HG03103 (cell line): ENCODE results near the gene TTLL5.
A peak's percentile ranks its signal among the peaks of the same experiment; 100 is the strongest.

ENCODE experiments used
- ATAC-seq: cut with Tn5 transposase; IDR thresholded peaks from one replicate; pipeline ENCODE4 v1.9.1; 2021; ENCODE audit warnings: low read depth; ENCODE audit not compliant: unreplicated experiment

Gene TTLL5

GRCh38 chr14:75660630-75661498 lies at the start of gene TTLL5, which contains the start of gene ERG28:
Gene TTLL5, plus strand, starts transcription at chr14:75661246. Its CDS starts 1,904 bp downstream, at chr14:75663150.
Gene ERG28, minus strand, starts transcription at chr14:75660876. Its CDS starts 3,374 bp downstream, at chr14:75657502.
- peak; percentile 94 for ATAC-seq

GRCh38 chr14:75612157-75612556 lies 48.9 kb upstream of the TTLL5 start:
- ATAC-seq: no peak

GRCh38 chr14:75614179-75614578 lies 46.9 kb upstream of the TTLL5 start:
- no peak for ATAC-seq

DNA sequence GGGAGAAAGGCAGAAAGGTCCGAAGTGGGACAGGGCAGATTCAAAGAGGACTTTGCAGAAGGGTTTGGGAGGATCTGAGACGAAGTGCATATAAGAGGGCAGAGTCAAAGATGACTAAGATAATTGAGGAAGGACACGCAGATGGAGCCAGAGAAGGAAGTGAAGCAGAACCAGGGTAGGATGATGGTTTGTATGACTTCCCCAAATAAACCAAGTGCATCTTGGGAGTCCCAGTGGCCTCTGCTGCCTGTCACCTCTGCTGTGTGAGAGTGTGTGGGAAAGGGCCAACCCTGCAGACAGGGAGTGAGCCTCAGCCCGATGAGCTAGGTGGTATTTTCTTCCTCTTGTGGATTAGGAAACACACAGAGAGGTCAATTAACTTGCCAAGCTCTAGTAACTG lies 45.8 kb upstream of the TTLL5 start:
- no peak for ATAC-seq

DNA sequence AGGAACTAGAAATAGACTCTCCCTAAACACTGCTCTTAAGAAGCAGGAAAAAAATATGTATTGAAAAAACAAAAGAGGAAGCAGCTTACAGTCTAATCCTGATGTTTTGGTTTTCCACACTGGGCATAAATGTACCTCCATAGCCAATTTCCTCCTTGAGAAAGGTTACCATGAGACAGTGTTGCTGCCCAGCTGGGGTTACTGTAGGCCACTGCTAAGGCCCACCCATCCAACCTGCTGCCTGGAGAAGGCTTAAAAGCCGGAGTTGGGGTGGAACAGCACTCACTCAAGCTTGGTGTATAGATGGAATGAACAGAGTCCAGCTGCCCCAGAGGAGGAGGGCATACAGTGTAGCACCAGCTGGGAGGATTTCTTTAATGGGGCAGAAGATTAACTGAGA lies 41.5 kb upstream of the TTLL5 start:
- ATAC-seq: no peak

- no peak for ATAC-seq
Measured at GRCh38 chr14:75625034-75625433, 36.0 kb upstream of the TTLL5 start.

DNA sequence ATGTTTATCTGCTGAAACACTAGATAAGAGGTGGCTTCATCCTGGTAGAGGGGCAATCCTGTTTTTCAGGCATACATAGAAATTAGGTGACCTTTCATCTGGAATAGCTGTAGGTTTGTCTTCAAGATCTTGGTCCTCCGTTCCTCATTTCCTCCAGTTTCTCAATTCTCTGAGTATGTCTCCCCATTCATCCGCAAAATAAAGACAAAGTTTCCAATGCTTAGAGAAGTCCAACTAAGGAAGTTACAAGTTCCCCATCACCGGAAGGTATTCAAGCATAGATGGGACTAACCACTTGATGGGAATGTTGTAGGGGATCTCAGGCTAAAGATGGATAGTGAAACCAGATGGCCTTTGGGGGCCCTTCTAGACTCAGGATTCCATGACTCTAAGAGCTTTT lies 34.6 kb upstream of the TTLL5 start:
- ATAC-seq: no peak

GRCh38 chr14:75626863-75627262 lies 34.2 kb upstream of the TTLL5 start:
- ATAC-seq: no peak

GRCh38 chr14:75627406-75627805 lies 33.6 kb upstream of the TTLL5 start:
- no peak for ATAC-seq

GRCh38 chr14:75628816-75629215 lies 32.2 kb upstream of the TTLL5 start:
- ATAC-seq: no peak

GRCh38 chr14:75630695-75631452 lies 30.2 kb upstream of the TTLL5 start:
- ATAC-seq: no peak

- ATAC-seq: no peak
Measured at GRCh38 chr14:75631453-75631831, 29.6 kb upstream of the TTLL5 start.

GRCh38 chr14:75634848-75635247 lies 26.2 kb upstream of the TTLL5 start:
- no peak for ATAC-seq

GRCh38 chr14:75636100-75636692 lies 24.9 kb upstream of the TTLL5 start:
- no peak for ATAC-seq

DNA sequence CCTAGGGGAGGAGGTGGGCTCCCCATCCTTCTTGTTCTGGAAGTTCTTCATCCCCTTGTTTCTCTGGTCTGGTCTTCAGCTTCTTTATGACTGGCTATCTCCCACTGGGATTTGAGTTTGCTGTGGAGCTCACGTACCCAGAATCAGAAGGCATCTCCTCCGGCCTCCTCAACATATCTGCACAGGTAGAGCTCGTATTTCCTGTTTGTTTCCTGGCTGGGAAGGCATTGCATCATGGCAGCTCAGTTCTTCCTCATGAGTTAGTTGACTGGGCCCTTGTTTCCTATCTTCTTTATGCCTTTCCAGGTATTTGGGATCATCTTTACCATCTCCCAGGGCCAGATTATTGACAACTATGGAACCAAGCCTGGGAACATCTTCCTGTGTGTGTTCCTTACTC lies 20.2 kb upstream of the TTLL5 start:
- ATAC-seq: no peak

DNA sequence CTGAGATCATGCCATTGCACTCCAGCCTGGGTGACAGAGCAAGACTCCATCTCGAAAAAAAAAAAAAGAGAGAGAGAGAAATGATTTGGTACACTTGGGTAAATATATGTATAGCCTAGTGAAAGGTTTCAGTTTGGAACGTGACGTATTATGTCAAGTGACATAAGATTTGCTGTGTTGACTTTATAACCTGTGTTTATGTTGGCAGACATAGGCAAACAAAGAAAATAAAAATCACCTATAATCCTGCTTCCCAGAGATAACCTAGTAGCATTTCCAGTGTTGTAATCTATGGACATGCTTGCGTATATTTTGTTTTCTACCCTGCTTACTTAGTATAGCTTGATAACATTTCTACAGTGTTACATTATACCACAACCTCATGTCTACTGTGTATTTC lies 17.1 kb upstream of the TTLL5 start:
- ATAC-seq: no peak

DNA sequence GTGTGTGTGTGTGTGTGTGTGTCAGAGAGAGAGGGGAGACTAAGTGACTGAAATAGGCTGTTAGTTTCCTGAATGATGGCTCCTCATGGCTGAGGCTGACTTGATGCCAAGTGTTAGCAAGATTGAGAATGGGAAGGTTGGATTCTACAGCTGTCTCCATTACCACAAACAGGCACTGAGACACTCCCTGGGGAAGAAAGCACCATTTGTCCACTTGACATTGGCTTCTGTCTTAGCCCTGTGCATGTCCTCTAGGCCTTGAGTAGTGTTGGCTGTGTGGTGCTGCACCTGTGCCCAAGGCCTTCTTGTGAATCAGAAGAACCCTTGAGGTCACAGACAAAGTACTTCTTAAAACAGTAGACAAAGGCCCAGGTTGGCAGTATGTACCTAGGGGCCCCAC lies 16.0 kb upstream of the TTLL5 start:
- ATAC-seq: no peak

GRCh38 chr14:75646762-75647161 lies 14.3 kb upstream of the TTLL5 start:
- no peak for ATAC-seq

DNA sequence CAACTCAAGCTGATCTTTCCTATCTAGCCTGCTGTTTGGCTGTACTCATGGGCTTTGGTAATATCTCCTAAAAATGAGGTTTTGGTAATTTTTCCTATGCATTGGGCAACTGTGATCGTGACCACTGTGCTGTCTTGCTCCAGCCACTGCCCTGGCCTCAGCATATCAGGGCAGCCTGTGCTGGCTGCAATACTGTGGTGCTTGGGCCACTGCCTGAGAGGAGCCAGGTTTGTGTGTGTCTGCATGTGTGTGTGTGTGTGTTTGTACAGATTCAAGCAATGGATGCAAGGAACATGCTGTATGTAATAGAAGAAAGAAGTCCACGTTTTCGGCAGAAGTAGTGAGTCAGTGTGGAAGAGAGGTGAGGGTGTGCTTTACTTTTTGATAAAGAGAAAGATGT lies 13.4 kb upstream of the TTLL5 start:
- no peak for ATAC-seq

GRCh38 chr14:75648066-75648838 lies 12.8 kb upstream of the TTLL5 start:
- no peak for ATAC-seq

GRCh38 chr14:75649337-75649736 lies 11.7 kb upstream of the TTLL5 start:
- ATAC-seq: no peak
